NCI-H1436 treated with DMSO at 0.1 percent for 48 hours (cell line): ENCODE measurements around the gene CREB3L2.
"Not testable (repeated sequence)": the region's sequence is repeated elsewhere in the genome, so short reads cannot be mapped to it uniquely, and the experiment has no call there.

Experiments
- DNase-seq: peaks from one replicate; lab custom pipeline; 2025; lab: John Stamatoyannopoulos, UW

CREB3L2 gene

GRCh38 chr7:137933270-137934017 is 68.4 kb downstream of the CREB3L2 start:
- DNase-seq = no peak

- DNase-seq = no peak
These were observed 69.0 kb downstream of the CREB3L2 start for GRCh38 chr7:137932881-137933269.

DNA sequence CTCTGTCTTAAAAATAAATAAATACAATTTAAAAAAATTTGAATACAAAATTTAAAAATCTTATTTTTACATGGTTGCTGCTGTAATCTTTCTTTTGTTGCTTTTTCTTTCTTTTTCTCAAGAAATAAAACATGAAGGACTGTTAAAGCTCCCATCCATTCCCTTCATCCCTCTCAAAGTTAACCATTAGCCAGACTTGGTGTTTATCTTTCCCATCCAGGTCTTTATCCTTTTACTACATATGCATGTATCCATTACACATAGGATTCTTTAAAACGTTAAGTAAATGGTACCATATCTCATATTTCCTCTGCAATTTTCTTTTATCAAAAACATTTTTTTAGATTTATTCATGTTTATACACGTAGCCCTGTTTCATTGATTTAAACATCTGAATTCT is 70.1 kb downstream of the CREB3L2 start:
- no peak for DNase-seq

DNA sequence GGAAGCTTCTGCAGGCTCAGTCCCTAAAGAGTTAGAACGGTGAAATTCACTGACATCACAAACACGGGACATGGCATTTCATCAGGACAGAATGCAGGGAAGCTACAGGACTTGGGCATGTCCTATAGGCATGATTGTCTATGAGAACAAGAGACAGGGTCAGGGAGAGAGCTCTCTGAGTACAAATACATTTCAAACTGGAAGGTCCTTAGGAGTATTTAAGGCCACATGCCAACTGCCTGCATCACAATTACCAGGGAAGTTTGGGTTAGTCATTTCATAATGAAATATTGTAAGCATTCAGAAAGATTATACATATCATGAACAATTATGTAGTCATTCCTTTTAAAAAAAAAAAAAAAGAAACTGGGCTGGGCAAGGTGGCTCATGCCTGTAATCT is 71.3 kb downstream of the CREB3L2 start:
- DNase-seq = no peak

GRCh38 chr7:137928626-137929025 is 73.3 kb downstream of the CREB3L2 start:
- DNase-seq = no peak

GRCh38 chr7:137927386-137927785 is 74.5 kb downstream of the CREB3L2 start:
- no peak for DNase-seq

DNA sequence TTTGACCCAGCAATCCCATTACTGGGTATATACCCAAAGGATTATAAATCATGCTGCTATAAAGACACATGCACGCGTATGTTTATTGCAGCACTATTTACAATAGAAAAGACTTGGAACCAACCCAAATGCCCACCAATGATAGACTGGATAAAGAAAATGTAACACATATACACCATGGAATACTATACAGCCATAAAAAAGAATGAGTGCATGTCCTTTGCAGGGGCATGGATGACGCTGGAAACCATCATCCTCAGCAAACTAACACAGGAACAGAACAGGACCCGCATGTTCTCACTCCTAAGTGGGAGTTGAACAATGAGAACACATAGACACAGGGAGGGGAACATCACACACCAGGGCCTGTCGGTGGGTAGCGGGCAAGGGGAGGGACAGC is 75.7 kb downstream of the CREB3L2 start:
- DNase-seq = not testable (repeated sequence)

- DNase-seq = no peak
These were observed 76.1 kb downstream of the CREB3L2 start for GRCh38 chr7:137925754-137926153.

DNA sequence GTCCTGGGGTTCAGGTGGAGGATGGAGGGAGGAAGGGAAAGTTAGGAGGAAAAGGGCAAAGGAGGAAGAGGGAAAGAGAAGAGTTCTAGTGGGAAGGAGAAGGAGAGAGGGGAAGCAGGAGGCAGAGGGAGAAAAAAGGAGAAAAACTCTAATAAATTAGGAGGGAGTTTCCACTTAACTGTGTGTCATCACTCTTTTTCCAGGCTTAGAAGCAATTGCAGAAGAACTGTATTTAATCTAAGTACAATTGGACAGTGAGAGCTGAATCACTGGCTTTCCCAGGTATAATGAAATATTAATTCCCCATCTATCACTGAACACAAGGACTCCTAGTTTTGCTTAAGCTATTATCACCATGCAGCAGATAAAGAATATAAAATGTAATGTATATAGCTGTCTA is 76.8 kb downstream of the CREB3L2 start:
- DNase-seq = no peak

DNA sequence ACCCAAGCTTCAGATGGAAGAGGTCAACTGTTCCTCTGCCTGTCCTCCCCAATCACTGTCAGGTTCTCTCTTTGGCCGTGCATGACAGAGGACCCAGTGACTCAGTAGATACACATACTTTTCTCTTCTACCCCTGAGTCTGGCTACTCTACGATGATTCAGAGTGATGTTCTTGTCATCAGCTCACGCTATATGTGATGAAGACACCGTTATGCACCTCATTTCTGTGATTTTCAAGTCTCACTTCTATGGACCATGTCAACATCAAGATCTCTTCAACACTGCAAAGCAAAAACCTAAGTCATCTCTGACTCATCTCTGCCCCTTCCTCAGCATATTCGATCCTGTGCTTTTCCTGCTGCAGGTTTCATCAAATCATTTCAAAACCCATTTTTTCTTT is 78.5 kb downstream of the CREB3L2 start:
- DNase-seq = no peak

DNA sequence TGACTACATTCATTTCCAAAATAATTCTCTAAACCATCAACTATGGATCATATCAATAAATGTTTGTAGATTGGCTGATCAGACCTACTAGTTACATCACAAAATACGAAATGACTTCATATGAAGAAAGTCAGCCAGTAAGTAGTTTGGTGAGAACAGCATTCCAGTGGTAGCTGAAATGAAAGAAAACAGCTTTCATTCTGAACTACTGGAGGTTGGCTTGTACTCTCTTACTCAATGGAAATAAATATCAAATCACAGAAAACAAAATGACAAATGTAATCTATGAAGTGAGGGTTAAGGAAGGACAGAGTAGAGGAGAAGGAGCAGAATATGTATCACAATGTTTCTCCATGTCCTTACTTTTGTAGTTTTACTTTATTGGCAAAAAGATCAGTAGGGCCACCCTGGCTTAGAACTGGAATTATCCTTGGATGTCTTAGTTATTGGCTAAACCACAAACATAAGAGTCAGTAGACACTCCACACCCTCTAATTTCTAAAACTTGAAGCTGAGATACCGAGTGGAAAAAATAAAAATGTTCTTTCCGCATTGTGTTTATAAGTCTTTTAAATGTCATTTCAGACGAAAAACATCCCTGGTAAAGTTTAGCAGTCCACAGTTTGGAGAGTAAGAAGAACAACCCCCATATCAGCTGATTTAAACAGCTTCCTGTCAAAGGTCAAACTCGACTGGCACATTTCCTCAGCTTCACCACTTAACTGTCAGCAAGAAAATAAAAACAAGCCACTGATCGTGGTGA is 81.1 kb downstream of the CREB3L2 start:
- no peak for DNase-seq

- DNase-seq = no peak
These were observed 81.9 kb downstream of the CREB3L2 start for GRCh38 chr7:137919987-137920386.

DNA sequence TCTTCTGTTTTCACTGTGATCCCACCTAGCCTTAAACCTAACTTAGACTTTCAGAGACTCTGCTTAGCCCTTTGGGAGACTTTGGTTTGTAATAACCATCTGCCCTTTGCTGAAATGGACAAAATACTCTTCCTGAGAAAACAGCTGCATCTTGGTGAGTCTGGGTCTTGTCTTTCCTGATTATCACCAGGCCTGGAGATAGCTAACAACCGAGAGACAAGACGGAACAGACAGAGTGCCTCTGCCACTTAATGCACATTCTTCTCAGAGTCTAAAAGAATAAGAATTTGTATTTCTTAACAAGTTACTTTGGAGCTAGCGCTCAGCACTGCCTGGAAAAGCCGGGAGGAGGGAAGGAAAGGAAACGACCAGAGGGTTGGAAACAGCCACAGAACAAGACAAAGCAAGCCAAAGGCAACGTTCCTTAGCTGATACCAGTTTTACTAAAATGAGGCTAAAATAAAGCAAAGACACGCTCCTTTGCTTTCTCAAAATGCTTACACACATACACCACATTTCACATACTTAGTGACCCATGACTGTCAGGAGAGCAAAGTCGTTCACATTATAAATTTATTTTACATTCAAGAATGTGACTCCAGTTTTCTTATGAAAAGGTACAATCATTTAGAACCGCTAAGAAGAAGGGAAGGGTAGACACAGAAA is 84.8 kb downstream of the CREB3L2 start:
- DNase-seq = no peak

DNA sequence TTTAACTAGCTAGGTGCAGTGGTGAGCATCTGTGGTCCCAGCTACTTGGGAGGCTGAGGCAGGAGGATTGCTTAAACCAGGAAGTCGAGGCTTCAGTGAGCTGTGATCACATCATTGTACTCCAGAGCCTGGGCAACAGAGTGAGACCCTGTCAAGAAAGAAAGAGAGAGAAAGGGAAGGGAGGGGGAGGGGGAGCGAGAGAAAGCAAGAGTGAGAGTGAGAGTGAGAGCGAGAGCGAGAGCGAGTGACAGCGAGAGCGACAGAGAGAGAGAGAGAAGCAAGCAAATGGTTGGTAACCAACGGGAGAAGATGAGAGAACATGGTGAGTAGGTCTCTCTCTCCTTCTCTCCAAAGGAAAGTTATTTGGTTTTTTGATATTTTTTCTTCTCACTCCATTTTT is 85.3 kb downstream of the CREB3L2 start:
- no peak for DNase-seq

DNA sequence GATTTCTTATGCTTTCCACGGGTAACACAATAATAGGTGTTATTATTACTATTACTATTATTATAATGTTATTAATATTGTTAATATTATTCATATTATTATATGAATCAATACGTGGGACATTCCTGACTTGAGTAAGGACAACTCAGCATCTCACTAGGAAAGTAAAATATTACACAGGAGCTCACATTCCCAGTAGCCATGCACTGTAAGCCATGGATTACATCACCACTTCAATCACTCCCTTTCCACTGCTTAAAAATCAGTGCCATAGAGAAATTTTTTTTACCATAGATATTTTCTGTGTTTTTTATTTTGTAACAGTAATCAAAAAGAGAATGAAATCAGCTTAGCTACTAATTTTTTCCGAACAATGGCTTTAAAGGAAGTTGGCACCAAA is 86.6 kb downstream of the CREB3L2 start:
- DNase-seq = no peak

DNA sequence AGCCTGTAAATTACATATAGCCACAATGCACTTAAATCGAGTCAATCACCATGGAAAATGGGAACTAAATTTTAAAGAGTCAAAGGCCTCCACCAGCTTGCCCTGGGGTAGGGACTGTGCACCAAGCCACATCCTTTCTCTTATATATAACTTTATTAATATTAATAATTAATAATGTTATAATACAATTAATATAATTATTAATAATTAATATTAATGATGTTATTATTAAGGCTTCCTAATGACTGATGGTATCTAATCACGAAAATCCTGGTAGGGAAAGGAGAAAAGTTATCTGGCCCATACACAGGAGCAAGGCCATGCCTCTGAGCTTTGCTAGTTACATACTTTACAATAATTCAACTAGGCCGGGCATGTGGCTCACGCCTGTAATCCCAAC is 87.9 kb downstream of the CREB3L2 start:
- no peak for DNase-seq

- no peak for DNase-seq
These were observed 92.8 kb downstream of the CREB3L2 start for GRCh38 chr7:137909042-137909441.

DNA sequence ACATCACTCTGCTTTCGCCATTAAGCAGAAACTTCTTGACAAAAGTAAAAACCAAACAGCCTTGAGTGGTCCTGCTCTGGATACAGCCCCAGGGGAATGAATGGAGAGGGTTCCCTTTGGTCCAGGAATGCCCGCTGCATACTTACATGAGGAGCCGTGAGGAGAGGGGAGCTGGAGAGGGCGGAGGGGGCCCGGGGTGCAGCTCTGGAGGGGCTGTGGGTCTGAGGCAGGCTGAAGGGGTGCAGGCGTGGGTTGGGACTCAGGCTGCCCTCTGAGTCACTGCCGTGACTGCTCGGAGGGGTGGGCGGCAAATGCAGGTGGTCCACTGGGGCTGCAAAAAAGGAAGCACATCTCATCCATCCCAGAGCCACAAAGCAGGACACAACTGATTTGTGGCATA is 93.8 kb downstream of the CREB3L2 start:
- DNase-seq = no peak

DNA sequence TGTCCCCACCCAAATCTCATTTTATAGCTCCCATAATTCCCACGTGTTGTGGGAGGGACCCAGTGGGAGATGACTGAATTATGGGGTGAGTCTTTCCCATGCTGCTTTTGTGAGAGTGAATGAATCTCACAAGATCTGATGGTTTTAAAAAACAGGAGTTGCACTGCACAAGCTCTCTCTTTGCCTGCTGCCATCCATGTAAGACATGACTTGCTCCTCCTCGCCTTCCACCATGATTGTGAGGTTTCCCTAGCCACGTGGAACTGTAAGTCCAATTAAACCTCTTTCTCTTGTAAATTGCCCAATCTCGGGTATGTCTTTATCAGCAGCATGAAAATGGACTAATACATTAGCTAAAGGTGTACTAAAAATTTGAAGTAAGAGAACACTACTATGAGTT is 95.2 kb downstream of the CREB3L2 start:
- DNase-seq = not testable (repeated sequence)

DNA sequence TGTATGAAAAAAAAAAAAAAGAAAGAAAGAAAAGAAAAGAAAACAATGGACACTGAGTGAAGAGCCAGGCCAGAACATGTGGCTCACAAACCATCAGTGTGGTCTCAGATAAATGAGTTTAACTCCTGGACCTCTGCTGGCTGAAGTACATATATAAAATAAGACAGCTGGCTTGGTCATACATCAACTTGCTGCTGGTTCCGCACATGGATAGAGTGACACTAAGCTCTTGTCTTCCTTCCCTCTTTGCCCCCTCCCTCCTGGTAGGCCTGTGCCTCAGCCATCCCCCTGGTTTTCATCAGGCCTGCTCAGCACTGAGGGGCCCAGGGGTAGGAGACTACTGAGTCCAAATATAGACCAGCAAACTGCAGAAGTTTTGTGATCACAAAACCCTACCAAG is 97.1 kb downstream of the CREB3L2 start:
- DNase-seq = no peak

GRCh38 chr7:137903382-137904169 is 98.3 kb downstream of the CREB3L2 start:
- peak; percentile 27 for DNase-seq

- no peak for DNase-seq
These were observed 101.7 kb downstream of the CREB3L2 start for GRCh38 chr7:137900137-137900536.
